HG02840 (cell line): Measurements from ENCODE around the gene PARN.
"Not testable (repeated sequence)": the region's sequence is repeated elsewhere in the genome, so short reads cannot be mapped to it uniquely, and the experiment has no call there.

Experiments used
- ATAC-seq: cut with Tn5 transposase; IDR thresholded peaks from one replicate; pipeline ENCODE4 v1.9.1; 2021; ENCODE audit warnings: mild to moderate bottlenecking, moderate library complexity, moderate number of reproducible peaks; ENCODE audit not compliant: unreplicated experiment, low FRiP score

Gene PARN

GRCh38 chr16:14407786-14408399 is 222.2 kb downstream of the PARN start:
- ATAC-seq: no peak

GRCh38 chr16:14405611-14406537 is 224.2 kb downstream of the PARN start:
- ATAC-seq: peak; percentile 80

- not testable (repeated sequence) for ATAC-seq
These were observed 227.1 kb downstream of the PARN start for GRCh38 chr16:14403001-14403389.

- ATAC-seq: not testable (repeated sequence)
These were observed 227.7 kb downstream of the PARN start for GRCh38 chr16:14402114-14403000.

- not testable (repeated sequence) for ATAC-seq
These were observed 228.4 kb downstream of the PARN start for GRCh38 chr16:14401711-14402061.

- ATAC-seq: not testable (repeated sequence)
These were observed 228.9 kb downstream of the PARN start for GRCh38 chr16:14400978-14401710.

- ATAC-seq: no peak
These were observed 229.6 kb downstream of the PARN start for GRCh38 chr16:14400285-14400977.

GRCh38 chr16:14399378-14400284 is 230.4 kb downstream of the PARN start:
- no peak for ATAC-seq

GRCh38 chr16:14398014-14398717 is 231.9 kb downstream of the PARN start:
- ATAC-seq: no peak

- ATAC-seq: not testable (repeated sequence)
These were observed 234.3 kb downstream of the PARN start for GRCh38 chr16:14395710-14396304.

GRCh38 chr16:14394834-14395233 is 235.2 kb downstream of the PARN start:
- no peak for ATAC-seq

GRCh38 chr16:14392960-14393359 is 237.1 kb downstream of the PARN start:
- no peak for ATAC-seq

GRCh38 chr16:14389359-14389758 is 240.7 kb downstream of the PARN start:
- no peak for ATAC-seq

- ATAC-seq: no peak
These were observed 241.8 kb downstream of the PARN start for GRCh38 chr16:14388243-14388642.

GRCh38 chr16:14386115-14386514 is 243.9 kb downstream of the PARN start:
- ATAC-seq: no peak
